GM13976 (cell line): Measurements from ENCODE around the gene EXOC3L4.

Source experiments
- DNase-seq: peaks from one replicate; pipeline ENCODE4 v3.0.0; 2012; ENCODE audit warnings: low spot score
- in situ Hi-C: fragments of 300-500 bp; cut with MboI; formaldehyde crosslinking; loops from one replicate; pipeline ENCODE4 v1.12.0; 2022; ENCODE audit warnings: low sequenced_read_pairs, mixed read lengths, inconsistent platforms; ENCODE audit not compliant: unreplicated experiment
- TF ChIP-seq, protein P1 (sequence below): IDR thresholded peaks from 2 replicates; pipeline ENCODE4 v1.5.1; 2012; ENCODE audit warnings: borderline replicate concordance, mild to moderate bottlenecking; ENCODE audit not compliant: insufficient read depth; ENCODE audit errors: extremely low read depth, missing control alignments, control extremely low read depth

Gene EXOC3L4

DNA sequence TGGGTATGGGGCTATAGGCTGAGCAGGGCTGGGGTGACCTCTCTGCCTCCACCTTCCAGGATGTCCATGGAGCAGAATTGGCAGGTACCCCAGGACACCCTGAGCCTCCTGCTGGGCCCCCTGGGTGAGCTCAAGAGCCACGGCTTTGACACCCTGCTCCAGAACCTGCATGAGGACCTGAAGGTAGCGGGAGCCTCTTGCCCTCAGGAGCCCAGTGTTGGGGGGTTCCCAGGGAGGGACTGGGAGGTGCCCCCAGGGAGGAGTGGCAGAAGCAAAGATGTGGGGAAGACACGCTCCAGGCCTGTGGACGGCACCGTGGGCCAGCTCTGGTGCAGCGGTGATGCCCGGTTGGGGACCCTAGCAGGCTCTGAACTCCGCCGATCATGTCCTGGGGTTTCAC lies 37.1 kb downstream of the EXOC3L4 start:
- in situ Hi-C loops = no loop called here
- TF ChIP-seq, protein P1, sequence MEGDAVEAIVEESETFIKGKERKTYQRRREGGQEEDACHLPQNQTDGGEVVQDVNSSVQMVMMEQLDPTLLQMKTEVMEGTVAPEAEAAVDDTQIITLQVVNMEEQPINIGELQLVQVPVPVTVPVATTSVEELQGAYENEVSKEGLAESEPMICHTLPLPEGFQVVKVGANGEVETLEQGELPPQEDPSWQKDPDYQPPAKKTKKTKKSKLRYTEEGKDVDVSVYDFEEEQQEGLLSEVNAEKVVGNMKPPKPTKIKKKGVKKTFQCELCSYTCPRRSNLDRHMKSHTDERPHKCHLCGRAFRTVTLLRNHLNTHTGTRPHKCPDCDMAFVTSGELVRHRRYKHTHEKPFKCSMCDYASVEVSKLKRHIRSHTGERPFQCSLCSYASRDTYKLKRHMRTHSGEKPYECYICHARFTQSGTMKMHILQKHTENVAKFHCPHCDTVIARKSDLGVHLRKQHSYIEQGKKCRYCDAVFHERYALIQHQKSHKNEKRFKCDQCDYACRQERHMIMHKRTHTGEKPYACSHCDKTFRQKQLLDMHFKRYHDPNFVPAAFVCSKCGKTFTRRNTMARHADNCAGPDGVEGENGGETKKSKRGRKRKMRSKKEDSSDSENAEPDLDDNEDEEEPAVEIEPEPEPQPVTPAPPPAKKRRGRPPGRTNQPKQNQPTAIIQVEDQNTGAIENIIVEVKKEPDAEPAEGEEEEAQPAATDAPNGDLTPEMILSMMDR = no peak
- no peak for DNase-seq

DNA sequence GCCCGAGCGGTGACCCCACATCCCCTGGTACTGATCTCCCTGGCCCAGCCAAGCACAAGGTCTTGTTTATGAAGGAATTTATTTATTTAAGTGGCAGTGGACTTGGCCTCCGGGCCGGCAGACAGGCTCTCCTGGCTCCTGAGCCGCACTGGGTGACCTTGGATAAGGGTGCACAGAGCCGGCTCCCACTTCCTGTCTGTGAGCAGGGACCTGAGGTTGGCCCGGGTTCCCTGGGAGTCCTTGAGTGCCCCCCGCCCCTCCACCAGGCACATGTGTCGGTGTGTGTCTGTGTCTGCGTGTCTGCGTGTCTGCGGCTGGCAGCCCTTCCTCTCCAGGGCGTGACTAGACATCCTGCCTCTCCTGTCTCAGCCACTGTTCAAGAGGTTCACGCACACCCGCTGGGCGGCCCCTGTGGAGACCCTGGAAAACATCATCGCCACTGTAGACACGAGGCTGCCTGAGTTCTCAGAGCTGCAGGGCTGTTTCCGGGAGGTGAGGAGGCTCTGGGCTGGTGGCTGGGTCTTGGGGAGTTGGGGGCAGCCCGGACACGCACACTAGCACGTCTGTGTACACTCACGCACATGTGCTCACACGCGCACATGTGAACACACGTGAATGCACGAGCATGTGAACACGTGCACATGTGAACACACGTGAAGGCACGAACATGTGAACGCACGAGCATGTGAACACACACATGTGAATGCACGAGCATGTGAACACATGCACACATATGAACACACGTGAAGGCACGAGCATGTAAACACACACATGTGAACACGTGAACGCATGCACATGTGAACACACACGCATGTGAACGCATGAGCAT lies 38.1 kb downstream of the EXOC3L4 start:
- TF ChIP-seq, protein P1 = no peak
- DNase-seq = no peak
- in situ Hi-C loops = no loop called here

DNA sequence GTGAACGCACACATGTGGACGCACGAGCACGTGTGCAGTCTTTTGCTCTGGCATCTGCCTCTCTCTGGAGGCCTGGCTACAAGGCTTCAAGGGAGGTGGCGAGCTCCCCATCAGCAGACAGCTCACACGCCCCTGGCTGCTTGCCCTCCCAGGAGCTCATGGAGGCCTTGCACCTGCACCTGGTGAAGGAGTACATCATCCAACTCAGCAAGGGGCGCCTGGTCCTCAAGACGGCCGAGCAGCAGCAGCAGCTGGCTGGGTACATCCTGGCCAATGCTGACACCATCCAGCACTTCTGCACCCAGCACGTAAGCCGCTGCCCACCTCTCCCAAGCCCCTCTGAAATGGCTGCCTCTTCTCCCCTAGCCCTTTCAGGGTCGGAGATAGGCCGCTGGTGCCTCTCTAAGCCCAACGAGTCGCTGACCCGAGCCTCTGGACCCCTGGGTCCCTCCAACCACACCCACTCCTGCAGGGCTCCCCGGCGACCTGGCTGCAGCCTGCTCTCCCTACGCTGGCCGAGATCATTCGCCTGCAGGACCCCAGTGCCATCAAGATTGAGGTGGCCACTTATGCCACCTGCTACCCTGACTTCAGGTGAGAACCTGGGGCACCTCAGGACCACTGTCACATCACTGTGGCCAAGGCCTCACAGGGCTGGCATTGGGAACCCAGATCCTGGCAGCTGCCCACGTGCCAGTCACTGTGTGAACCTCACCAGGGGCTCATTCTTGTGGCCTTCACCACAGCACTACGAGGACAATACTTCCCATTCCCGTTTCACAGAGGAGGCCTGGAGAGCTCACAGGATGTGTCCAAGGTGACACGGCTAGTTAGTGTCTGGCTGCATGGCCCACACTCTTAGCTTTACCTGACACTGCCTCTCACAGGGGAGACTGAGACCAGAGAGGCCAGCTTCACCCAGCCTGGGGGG lies 39.0 kb downstream of the EXOC3L4 start:
- in situ Hi-C loops = no loop called here
- TF ChIP-seq, protein P1 = no peak
- no peak for DNase-seq

DNA sequence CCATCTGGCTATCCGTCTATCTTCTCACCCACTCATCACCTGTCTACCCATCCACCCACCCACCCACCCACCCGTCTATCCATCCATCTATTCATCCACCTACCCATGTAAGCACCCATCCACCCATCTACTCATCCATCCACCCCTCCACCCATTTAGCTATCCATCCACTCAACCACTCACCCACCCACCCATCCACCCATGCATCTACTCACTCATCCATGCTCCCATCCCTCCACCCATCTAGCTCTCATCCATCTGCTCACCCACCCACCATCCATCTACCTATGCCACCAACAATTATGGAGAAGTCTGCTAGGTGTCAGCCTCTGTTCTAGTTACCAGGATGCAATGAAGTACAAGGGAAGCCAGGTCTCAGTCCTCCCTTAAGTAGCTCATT lies 39.9 kb downstream of the EXOC3L4 start:
- TF ChIP-seq, protein P1 = no peak
- in situ Hi-C loops = no loop called here
- no peak for DNase-seq

DNA sequence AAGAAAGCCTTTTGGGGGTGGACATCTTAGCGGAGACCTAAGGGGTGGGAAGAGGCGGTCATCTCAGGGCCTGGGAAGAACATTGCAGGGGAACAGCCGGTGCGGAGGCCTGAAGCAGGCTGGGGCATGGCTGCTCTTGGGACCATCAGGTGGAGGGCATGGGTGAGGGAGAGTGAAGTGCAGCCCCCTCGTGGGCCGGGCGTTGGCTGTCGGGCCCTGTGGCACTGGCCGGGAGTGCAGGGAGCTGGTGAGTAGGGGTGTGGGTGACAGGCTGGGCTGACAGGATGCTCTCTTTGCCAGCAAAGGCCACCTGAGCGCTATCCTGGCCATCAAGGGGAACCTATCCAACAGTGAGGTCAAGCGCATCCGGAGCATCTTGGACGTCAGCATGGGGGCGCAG lies 40.4 kb downstream of the EXOC3L4 start:
- in situ Hi-C loops = no loop called here
- TF ChIP-seq, protein P1 = no peak
- no peak for DNase-seq

DNA sequence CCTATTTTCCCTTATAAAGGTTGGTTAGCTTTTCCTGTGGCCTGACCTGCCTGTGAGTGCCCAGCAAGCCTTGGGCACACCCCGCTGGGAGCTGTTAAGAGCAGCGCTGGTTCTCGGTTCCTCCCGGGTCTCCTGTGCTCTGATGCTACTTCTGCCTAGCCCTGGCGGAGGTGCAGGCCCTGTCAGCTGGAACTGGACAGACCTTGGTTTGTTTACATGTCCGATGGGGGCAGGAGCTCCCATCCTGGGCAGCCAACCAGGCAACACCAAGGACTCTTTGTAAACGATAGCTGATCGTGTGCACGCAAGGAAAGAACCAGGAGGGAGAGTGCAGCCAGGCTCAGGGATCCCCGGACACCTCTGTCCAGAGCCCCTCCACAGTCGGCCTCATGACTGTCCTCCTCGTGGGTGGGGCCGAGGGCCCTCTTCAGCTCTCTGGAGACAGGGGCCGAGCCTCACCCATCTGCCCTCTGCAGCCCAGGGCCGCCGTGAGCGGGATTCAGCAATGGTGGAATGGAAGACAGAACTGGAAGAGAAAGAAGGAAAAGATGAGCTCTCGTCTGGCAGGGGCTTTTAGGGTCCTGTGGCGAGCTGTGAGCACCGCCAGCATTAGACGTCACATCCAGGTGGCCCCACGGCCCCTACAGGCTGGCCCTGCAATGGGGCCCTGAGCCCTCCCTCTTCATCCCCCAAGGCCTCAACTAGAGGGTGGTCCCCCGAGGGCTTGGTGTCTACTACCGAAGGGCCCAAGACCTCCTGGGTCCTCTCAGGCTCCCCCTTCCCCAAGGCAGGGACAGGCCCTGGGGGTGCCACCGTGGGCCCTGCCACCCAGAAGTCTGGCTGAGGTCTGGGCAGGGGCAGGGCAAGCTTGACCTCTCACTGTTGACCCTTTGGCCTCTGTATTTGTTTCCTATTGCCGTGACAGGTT lies 41.1 kb downstream of the EXOC3L4 start:
- no peak for DNase-seq
- TF ChIP-seq, protein P1 = no peak
- in situ Hi-C loops = no loop called here
